Cardiac muscle cell (in vitro differentiated cells and primary cell): ENCODE measurements around the gene PHYHD1. TPM values are rescaled to one million over a fixed set of nuclear protein-coding genes. Genes with fewer than 3 reads are reported as not detected.
A peak's percentile ranks its signal among the peaks of the same experiment; 100 is the strongest.
"Not testable (repeated sequence)": the region's sequence is repeated elsewhere in the genome, so short reads cannot be mapped to it uniquely, and the experiment has no call there.

Experiments used
- DNase-seq, 2 donors: peaks; one replicate each; pipeline versions ENCODE4 v3.0.0 to v3.0.0-alpha.2; 2010 to 2017; ENCODE audit warnings: low read depth in 1 of 2, low spot score in 1 of 2
- H3K27ac ChIP-seq: fragments of 200-600 bp; sonication (generic); 2 replicates; pipeline ENCODE4 v1.5.1; 2016
- H3K27me3 ChIP-seq: fragments of 200-600 bp; sonication (generic); 2 replicates; pipeline ENCODE4 v1.6.0; 2016; ENCODE audit warnings: control low read depth
- H3K36me3 ChIP-seq: fragments of 200-600 bp; sonication (generic); 2 replicates; pipeline ENCODE4 v1.5.1; 2016; ENCODE audit warnings: control low read depth
- H3K4me1 ChIP-seq: fragments of 200-600 bp; sonication (generic); 2 replicates; pipeline ENCODE4 v1.8.1; 2017; ENCODE audit warnings: low read depth, mild to moderate bottlenecking, mixed run types
- H3K4me3 ChIP-seq: fragments of 200-600 bp; sonication (generic); 2 replicates; pipeline ENCODE4 v1.5.1; 2016; ENCODE audit warnings: mild to moderate bottlenecking
- H3K9me3 ChIP-seq: fragments of 200-600 bp; sonication (generic); 2 replicates; pipeline ENCODE4 v1.5.1; 2017; ENCODE audit warnings: low read depth, mild to moderate bottlenecking, control low read depth
- polyA plus RNA-seq: library from polyadenylated mRNA; unstranded; fragments of >200 nt; fragmentation: Nextera tagmentation; extraction: Ambion mirVana; gene quantifications from 2 replicates; pipeline ENCODE4 v1.2.1, GENCODE V29; 2016
- total RNA-seq: library from RNA; depleted of rRNA; stranded (reverse); fragments of >200 nt; gene quantifications from 2 replicates; pipeline ENCODE4 v1.2.3, GENCODE V29; 2016
- TF ChIP-seq, protein P1 (sequence below): IDR thresholded peaks from 2 replicates; pipeline ENCODE4 v1.5.1; 2012; ENCODE audit warnings: low read depth, mild to moderate bottlenecking, low read length

PHYHD1 gene
- total and polyA plus RNA-seq, 2 experiments from 2014 or later = 25.3 to 40.8 TPM

DNA sequence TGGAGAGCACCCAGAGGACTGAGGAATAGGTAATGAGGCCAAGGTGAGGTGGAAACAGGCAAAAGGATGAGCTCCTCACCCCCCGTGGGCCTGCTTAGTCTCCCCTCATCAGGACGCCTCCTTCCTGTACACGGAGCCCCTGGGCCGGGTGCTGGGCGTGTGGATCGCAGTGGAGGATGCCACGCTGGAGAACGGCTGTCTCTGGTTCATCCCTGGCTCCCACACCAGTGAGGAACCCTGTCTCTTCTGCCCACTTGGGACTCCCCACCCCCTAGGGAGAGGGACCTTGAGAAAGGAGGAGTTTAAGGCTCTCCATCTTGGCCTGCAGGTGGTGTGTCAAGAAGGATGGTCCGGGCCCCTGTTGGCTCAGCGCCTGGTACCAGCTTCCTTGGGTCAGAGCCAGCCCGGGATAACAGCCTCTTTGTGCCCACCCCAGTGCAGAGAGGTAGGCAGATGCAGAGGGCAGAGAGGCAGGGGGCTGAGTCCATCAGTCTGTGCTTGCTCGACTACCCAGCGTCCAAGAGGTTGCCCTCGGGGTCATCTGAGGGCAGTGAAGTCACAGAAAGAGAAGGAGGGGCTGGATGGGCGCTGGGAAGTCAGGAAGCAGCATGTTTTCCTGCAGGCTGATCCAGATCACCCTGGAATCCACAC, 19.6 kb downstream of the PHYHD1 start:
- Histone ChIP-seq H3K27ac (no peak overlapping the region), H3K4me3 (no peak overlapping the region), H3K9me3 (no peaks in the 10 kb centered on the region), H3K27me3 (no peaks in the 10 kb centered on the region), H3K36me3 (no peaks in the 10 kb centered on the region), H3K4me1 (no peaks in the 10 kb centered on the region)
- TF ChIP-seq, protein P1, sequence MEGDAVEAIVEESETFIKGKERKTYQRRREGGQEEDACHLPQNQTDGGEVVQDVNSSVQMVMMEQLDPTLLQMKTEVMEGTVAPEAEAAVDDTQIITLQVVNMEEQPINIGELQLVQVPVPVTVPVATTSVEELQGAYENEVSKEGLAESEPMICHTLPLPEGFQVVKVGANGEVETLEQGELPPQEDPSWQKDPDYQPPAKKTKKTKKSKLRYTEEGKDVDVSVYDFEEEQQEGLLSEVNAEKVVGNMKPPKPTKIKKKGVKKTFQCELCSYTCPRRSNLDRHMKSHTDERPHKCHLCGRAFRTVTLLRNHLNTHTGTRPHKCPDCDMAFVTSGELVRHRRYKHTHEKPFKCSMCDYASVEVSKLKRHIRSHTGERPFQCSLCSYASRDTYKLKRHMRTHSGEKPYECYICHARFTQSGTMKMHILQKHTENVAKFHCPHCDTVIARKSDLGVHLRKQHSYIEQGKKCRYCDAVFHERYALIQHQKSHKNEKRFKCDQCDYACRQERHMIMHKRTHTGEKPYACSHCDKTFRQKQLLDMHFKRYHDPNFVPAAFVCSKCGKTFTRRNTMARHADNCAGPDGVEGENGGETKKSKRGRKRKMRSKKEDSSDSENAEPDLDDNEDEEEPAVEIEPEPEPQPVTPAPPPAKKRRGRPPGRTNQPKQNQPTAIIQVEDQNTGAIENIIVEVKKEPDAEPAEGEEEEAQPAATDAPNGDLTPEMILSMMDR = no peak
- no peak for DNase-seq

DNA sequence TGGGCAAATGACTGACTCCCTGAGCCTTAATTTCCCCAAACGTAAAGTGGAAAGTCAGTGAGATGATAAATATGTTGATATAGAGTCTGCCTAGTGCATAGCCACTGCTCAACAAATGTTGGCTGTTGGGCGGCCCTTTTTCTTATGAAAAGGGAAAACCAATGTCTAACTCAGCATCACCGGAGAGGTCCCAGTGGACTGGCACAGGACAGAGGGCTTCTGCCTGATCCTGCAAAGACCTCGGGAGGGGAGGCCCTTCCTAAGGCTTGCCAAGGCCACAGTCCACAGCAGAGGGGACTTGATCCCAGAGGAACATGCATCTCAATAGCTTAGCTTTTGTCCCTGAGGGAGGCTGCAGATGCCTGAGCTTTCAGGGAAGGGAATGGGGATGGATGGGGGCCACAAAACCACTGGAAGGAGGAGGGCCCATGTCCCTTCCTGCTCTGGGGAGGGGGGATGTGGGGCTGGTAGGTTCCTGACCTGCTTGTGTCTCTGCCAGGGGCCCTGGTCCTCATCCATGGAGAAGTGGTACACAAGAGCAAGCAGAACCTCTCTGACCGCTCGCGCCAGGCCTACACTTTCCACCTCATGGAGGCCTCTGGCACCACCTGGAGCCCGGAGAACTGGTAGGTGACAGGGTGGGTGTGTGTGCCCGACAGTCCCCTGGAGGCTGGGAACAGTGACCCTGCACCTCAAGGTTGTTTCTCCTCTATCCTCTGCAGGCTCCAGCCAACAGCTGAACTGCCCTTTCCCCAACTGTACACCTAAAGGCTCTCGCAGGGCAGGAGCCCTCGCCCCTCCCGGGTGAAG, 20.4 kb downstream of the PHYHD1 start:
- TF ChIP-seq, protein P1 = no peak
- no peak for DNase-seq
- H3K27ac ChIP-seq = no peak overlapping the region

DNA sequence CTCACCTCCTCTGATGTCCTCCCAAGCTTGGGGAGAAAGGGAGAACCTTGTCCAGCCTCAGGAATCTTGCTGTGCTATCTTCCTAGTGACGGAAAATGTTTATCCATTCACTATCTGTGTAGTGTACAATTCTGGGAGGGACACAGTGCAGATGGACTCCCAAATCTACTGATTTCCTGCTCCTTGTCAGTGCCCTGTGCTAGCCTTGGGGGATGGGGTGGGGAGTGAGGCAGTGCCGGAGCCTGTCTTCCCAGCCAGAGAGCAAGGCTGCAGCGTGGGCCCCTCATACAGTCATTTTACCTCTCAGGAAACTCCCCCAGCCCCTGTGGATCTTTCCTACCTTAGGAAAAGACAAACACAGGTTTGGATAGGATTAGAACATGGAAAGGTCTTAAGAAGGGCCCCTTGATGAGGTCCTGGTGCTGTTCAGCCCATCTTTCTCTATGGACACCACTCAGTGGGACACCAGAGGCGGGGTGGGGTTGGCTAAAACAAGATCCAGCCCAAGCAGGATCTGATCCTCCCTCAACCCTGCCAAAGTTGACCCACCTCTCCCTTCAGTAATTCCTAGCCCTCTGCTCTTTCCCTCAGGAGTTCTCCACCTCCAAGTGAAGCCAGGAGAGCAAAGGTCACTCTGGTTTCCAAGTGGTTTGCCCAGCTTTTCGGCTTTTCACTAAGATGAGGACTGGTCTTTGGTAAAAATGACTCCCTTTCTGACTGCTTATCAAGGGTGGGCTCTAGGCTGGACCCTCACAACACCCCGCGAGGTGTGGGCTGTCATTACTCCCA, 23.2 kb downstream of the PHYHD1 start:
- Histone ChIP-seq H3K36me3 (no peaks in the 10 kb centered on the region), H3K9me3 (no peaks in the 10 kb centered on the region), H3K27me3 (no peaks in the 10 kb centered on the region), H3K4me3 (no peak overlapping the region), H3K27ac (peak overlapping the region; percentile 12), H3K4me1 (no peaks in the 10 kb centered on the region)
- no peak for DNase-seq
- TF ChIP-seq, protein P1 = no peak

More for the DNA sequence above, 20.4 kb downstream of the PHYHD1 start:
- Histone ChIP-seq H3K4me1 (no peaks in the 10 kb centered on the region), H3K9me3 (no peaks in the 10 kb centered on the region), H3K36me3 (no peaks in the 10 kb centered on the region), H3K4me3 (no peak overlapping the region), H3K27me3 (no peaks in the 10 kb centered on the region)

DNA sequence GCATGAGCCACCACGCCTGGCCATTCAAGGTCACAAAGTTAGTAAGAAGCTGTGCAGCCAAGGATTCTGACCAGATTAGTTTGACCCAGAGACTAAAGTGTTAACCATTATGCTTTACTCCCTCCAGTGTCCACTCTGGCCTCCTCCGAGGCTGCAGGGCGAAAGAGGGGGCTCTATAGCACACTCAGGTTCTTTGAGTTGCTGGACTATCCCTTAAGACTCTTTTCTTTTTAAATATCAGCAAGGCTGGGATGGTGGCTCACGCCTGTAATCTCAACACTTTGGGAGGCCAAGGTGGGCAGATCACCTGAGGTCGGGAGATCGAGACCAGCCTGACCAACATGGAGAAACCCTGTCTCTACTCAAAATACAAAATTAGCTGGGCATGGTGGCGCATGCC, 24.2 kb downstream of the PHYHD1 start:
- H3K36me3 ChIP-seq, H3K9me3 ChIP-seq, H3K27me3 ChIP-seq, DNase-seq, H3K4me1 ChIP-seq, H3K4me3 ChIP-seq, H3K27ac ChIP-seq: not testable (repeated sequence)

DNA sequence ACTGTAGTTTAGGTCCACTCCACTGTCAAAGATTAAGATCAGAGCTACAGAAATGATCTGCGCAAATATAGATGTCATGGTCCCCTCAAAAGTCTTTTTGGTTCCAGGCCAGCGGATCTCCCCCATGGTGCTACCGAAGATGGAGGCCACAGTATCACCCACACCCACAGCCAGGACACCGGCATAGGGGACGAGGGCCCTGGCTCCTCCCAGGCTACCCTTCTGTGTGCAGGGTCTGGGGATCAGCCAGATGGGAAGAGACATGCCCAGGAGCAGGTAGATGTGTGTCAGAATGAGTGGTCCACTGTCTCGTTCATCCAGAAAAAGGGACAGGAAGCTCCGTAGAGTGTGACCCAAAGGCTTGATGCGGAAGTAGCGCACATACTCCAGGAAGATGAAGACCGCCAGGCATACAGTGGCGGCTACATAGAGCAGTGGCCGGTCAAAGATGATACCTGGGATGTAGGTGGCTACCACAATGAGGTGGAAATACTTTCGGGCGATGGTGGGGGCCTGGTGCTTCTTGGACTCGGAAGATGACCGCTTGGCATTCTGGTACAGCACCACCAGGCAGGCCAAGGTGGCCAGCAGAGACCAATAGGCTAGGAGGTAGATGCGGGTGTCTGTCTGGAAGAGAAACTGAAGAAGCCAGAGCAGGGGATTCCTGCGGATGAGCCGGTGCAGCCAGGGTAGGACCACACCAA, 25.2 kb downstream of the PHYHD1 start:
- H3K4me3 ChIP-seq = no peak overlapping the region
- no peak for DNase-seq
- peaks cover 4% of the 10 kb centered on the region for H3K36me3 ChIP-seq
- TF ChIP-seq, protein P1 = no peak
- no peaks in the 10 kb centered on the region for H3K4me1 ChIP-seq
- no peak overlapping the region for H3K27ac ChIP-seq
- no peaks in the 10 kb centered on the region for H3K27me3 ChIP-seq
- H3K9me3 ChIP-seq = no peaks in the 10 kb centered on the region
